ENCODE results near the gene THAP8. TPM values are rescaled to one million over a fixed set of nuclear protein-coding genes. Genes with fewer than 3 reads are reported as not detected.

Gene THAP8
- total RNA-seq, 4 donors from 2014 or later = 6.3 to 21.3 (median 12.1) TPM

GRCh38 chr19:36013280-36014011, 40.6 kb downstream of the THAP8 start:
- Histone ChIP-seq H3K4me1 (peaks cover 24 to 40% (median 36%) of the 10 kb centered on the region in 4 donors), H3K36me3 (peaks cover 0 to 30% (median 21%) of the 10 kb centered on the region in 4 donors), H3K27ac (replicated peaks in 1 of 4) (peak overlapping the region; percentile 86 to 93 (median 88)), H3K9me3 (no peaks in the 10 kb centered on the region), H3K4me3 (peak overlapping the region; percentile 73 to 81 (median 76)), H3K27me3 (no peaks in the 10 kb centered on the region)
- TF ChIP-seq POLR2A (IDR thresholded peaks at IDR 0.05; ENCODE audit: low read depth) (no peak), EP300 (IDR thresholded peaks at IDR 0.05) (no peak), CTCF (IDR thresholded peaks at IDR 0.05) (no peak), POLR2AphosphoS5 (IDR thresholded peaks at IDR 0.05) (no peak)
- intact Hi-C loops (cut with DNase I) = no loop called here
- 27% methylated on average over 15 of the region's 15 CpGs for WGBS
- DNase-seq (ENCODE audit: extremely low spot score) = no peak

GRCh38 chr19:36010402-36010801, 43.7 kb downstream of the THAP8 start:
- intact Hi-C loops (cut with DNase I) = no loop called here
- peaks cover 24 to 43% (median 38%) of the 10 kb centered on the region in 4 donors for H3K4me1 ChIP-seq
- 90% methylated on average over 11 of the region's 11 CpGs for WGBS
- H3K27me3 ChIP-seq = no peaks in the 10 kb centered on the region
- no peak for TF ChIP-seq EP300 (IDR thresholded peaks at IDR 0.05)
- no peak for TF ChIP-seq CTCF (IDR thresholded peaks at IDR 0.05)
- TF ChIP-seq POLR2A (IDR thresholded peaks at IDR 0.05; ENCODE audit: low read depth) = no peak
- no peak for TF ChIP-seq POLR2AphosphoS5 (IDR thresholded peaks at IDR 0.05)
- no peak overlapping the region for H3K4me3 ChIP-seq
- H3K27ac ChIP-seq (replicated peaks in 1 of 4) = peak overlapping the region; percentile 20 to 81 (median 80)
- no peak for DNase-seq (ENCODE audit: extremely low spot score)
- peaks cover 0 to 1% (median 0%) of the 10 kb centered on the region in 4 donors for H3K36me3 ChIP-seq
- H3K9me3 ChIP-seq = no peaks in the 10 kb centered on the region

GRCh38 chr19:36009633-36010379, 44.3 kb downstream of the THAP8 start:
- no peak for TF ChIP-seq EP300 (IDR thresholded peaks at IDR 0.05)
- TF ChIP-seq CTCF (IDR thresholded peaks at IDR 0.05) = no peak
- TF ChIP-seq POLR2AphosphoS5 (IDR thresholded peaks at IDR 0.05) = no peak
- TF ChIP-seq POLR2A (IDR thresholded peaks at IDR 0.05; ENCODE audit: low read depth) = no peak
- H3K4me3 ChIP-seq = peak overlapping the region; percentile 45 to 62 (median 54)
- 56% methylated on average over 15 of the region's 15 CpGs for WGBS
- H3K27me3 ChIP-seq = no peaks in the 10 kb centered on the region
- peaks cover 21 to 40% (median 35%) of the 10 kb centered on the region in 4 donors for H3K4me1 ChIP-seq
- DNase-seq (ENCODE audit: extremely low spot score) = no peak
- H3K36me3 ChIP-seq = no peaks in the 10 kb centered on the region
- H3K27ac ChIP-seq (replicated peaks in 1 of 4) = peak overlapping the region; percentile 77 to 81 (median 80)
- no peaks in the 10 kb centered on the region for H3K9me3 ChIP-seq
- intact Hi-C loops (cut with DNase I) = no loop called here

DNA sequence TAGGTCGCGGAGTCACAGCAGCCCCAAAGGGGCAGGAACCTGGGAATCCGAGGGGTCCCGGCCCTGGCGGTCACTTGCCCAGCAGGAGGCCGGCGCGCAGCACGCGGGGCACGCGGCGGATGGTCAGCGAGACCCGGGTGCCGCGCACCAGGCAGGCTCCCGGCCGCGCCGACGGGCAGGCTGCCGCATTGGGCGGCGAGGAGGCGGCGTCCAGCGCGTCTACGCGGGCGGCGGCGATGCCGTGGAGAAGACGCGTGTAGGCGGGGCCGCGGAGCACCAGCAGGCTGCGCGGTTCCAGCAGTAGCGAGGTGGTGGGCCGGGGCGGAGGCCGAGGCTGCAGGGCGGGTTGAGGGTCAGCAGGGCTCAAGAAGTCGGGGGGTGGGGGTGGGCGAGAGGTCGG, 44.9 kb downstream of the THAP8 start:
- Histone ChIP-seq H3K4me1 (peaks cover 18 to 34% (median 30%) of the 10 kb centered on the region in 4 donors), H3K9me3 (no peaks in the 10 kb centered on the region), H3K4me3 (peak overlapping the region; percentile 45 to 62 (median 54)), H3K27ac (replicated peaks in 1 of 4) (peak overlapping the region; percentile 77 to 81 (median 80)), H3K27me3 (no peaks in the 10 kb centered on the region), H3K36me3 (no peaks in the 10 kb centered on the region)
- TF ChIP-seq CTCF (IDR thresholded peaks at IDR 0.05) (no peak), POLR2AphosphoS5 (IDR thresholded peaks at IDR 0.05) (peak; percentile 70 to 86)
- 5% methylated on average over 21 of the region's 50 CpGs for WGBS
- intact Hi-C loops (cut with DNase I) = no loop called here
- DNase-seq (ENCODE audit: extremely low spot score) = no peak

Data from esophagus muscularis mucosa (tissue), 4 donors.